GM11168 (cell line): ENCODE results near the gene SCRN3.
"Not testable (repeated sequence)": the region's sequence is repeated elsewhere in the genome, so short reads cannot be mapped to it uniquely, and the experiment has no call there.

ENCODE experiments used
- in situ Hi-C: fragments of 300-500 bp; cut with MboI; formaldehyde crosslinking; loops from one replicate; pipeline ENCODE4 v1.12.0; 2022; ENCODE audit warnings: low sequenced_read_pairs; ENCODE audit not compliant: unreplicated experiment

SCRN3 gene

GRCh38 chr2:174400853-174401252 lies 5.3 kb downstream of the SCRN3 start:
- in situ Hi-C loops, result no loop called here

- in situ Hi-C loops, result no loop called here
Measured at GRCh38 chr2:174403628-174404027, 8.1 kb downstream of the SCRN3 start.

- in situ Hi-C loops, result not testable (repeated sequence)
Measured at GRCh38 chr2:174410039-174410438, 14.5 kb downstream of the SCRN3 start.

- in situ Hi-C loops, result no loop called here
Measured at GRCh38 chr2:174412256-174412655, 16.7 kb downstream of the SCRN3 start.

- in situ Hi-C loops, result no loop called here
Measured at GRCh38 chr2:174428214-174428613, 32.7 kb downstream of the SCRN3 start.

- in situ Hi-C loops, result no loop called here
Measured at GRCh38 chr2:174430066-174430465, 34.5 kb downstream of the SCRN3 start.

GRCh38 chr2:174431902-174432301 lies 36.4 kb downstream of the SCRN3 start:
- in situ Hi-C loops, result no loop called here

- in situ Hi-C loops, result no loop called here
Measured at GRCh38 chr2:174436351-174436750, 40.8 kb downstream of the SCRN3 start.

- in situ Hi-C loops, result no loop called here
Measured at GRCh38 chr2:174438146-174438886, 42.8 kb downstream of the SCRN3 start.

GRCh38 chr2:174439323-174439722 lies 43.8 kb downstream of the SCRN3 start:
- in situ Hi-C loops, result no loop called here

GRCh38 chr2:174439950-174440349 lies 44.4 kb downstream of the SCRN3 start:
- in situ Hi-C loops, result no loop called here

GRCh38 chr2:174442546-174443510 lies 47.3 kb downstream of the SCRN3 start:
- in situ Hi-C loops, result no loop called here

GRCh38 chr2:174444761-174445160 lies 49.2 kb downstream of the SCRN3 start:
- in situ Hi-C loops, result no loop called here

- in situ Hi-C loops, result no loop called here
Measured at GRCh38 chr2:174445248-174445647, 49.7 kb downstream of the SCRN3 start.

GRCh38 chr2:174446531-174446930 lies 51.0 kb downstream of the SCRN3 start:
- in situ Hi-C loops, result no loop called here

GRCh38 chr2:174449033-174449432 lies 53.5 kb downstream of the SCRN3 start:
- in situ Hi-C loops, result no loop called here

- in situ Hi-C loops, result loop anchor here (10.0 kb wide), 1 partner anchor 245 kb away; no protein-coding TSS in a partner anchor
Measured at GRCh38 chr2:174450021-174450816, 54.7 kb downstream of the SCRN3 start.

- in situ Hi-C loops, result loop anchor here (10.0 kb wide), 1 partner anchor 240 kb away; no protein-coding TSS in a partner anchor
Measured at GRCh38 chr2:174454566-174454965, 59.0 kb downstream of the SCRN3 start.

GRCh38 chr2:174461221-174461620 lies 65.7 kb downstream of the SCRN3 start:
- in situ Hi-C loops, result loop anchor here (5.0 kb wide), 1 partner anchor 91 kb away; no protein-coding TSS in a partner anchor

- in situ Hi-C loops, result no loop called here
Measured at GRCh38 chr2:174465327-174465726, 69.8 kb downstream of the SCRN3 start.
